HG02852 (cell line): Measurements from ENCODE around the gene ADAMTS20.
"Not testable (repeated sequence)": the region's sequence is repeated elsewhere in the genome, so short reads cannot be mapped to it uniquely, and the experiment has no call there.

Source experiments
- ATAC-seq: cut with Tn5 transposase; IDR thresholded peaks from one replicate; pipeline ENCODE4 v1.9.1; 2021; ENCODE audit warnings: mild to moderate bottlenecking, moderate library complexity; ENCODE audit not compliant: unreplicated experiment

ADAMTS20 gene

GRCh38 chr12:43551971-43552559, at the start of gene ADAMTS20:
Gene ADAMTS20 (minus strand): TSS chr12:43552203. CDS start chr12:43551921, 282 bp downstream.
- ATAC-seq, result no peak

- no peak for ATAC-seq
These were observed 47.7 kb upstream of the ADAMTS20 start for GRCh38 chr12:43599708-43600107.

GRCh38 chr12:43599066-43599465, 47.1 kb upstream of the ADAMTS20 start:
- no peak for ATAC-seq

DNA sequence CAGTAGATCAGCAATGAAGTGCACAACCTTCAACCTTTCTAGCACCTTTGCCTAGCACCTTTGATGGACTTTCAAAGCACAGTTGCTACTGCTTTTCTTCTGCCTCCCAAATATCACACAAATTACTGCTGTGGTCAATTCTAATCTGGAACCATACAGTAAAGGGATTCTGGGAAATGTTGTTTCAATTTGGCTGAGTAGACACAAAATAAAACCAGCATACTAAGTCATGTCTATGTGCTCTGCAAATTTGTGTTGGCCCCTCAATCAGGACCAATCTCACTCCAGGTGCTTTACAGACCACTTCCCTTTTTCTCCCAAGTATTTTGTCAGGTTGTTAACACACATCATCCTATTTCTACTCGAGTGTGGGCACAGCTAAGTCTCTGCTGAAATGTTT, 38.3 kb upstream of the ADAMTS20 start:
- ATAC-seq, result no peak

DNA sequence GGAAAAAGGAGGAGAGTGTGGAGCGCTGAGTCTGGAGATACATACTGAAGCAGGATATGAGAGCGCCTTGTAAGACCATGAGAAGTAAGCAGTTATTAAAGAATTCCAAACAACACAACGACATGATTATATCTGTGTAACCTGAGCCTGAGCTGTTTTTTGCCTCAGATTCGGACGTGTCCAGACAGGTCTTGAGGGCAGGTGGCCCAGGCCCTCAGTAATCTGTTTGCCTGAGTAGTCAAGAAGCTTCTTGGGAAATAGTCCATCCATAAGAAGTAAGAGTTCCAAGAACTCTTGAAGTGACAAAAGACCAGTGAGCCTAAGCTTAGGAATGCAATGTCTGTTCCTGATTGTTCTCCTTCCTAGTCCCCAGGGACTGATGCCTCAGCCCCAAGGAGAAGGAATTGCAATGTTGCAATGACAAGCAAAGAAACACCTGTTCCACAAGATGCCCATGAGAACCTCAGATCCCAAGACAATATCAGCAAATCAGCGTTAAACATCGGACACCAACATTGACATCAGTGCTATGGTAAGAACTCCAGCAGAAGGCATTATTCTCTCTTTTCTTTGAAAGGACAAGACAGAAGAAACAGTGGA, 34.7 kb upstream of the ADAMTS20 start:
- ATAC-seq, result no peak

DNA sequence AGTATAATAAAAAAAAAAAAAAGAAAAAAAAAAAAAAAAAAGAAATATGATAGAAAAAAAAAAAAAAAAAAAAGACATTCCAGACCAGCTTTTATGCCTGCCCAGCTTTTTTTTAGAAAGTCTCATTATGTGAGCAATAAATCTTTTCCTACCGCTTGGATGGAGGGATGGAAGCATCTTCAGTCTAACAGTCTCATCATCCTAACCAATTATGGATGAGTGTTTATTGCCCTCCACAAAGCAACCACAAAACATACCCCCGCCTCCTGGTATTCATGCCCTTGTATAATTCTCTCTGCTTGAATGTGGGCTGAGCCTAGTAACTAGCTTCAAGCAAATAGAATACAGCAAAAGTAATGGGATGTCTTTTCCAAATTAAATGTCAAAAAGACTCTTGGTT, 33.7 kb upstream of the ADAMTS20 start:
- ATAC-seq, result no peak

GRCh38 chr12:43580601-43581000, 28.6 kb upstream of the ADAMTS20 start:
- ATAC-seq, result no peak

DNA sequence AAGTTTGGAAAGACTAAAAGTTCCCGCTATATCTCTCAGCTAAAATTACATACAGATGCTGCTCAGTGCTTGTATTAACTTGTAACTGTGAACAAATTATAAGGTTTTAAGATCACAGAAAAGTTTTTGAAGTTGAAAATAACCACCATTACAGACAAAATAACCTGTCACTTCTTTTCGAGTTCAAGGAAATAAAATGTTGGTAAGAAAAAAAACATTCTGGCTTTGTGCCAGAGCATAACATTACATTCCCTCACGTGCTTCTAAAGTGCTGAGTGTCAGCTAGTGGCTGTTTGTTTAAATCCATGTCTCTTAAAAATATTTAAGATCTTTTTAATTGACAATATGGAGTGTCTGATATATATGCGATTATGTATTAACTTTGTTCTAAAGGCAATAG, 27.2 kb upstream of the ADAMTS20 start:
- ATAC-seq, result no peak

DNA sequence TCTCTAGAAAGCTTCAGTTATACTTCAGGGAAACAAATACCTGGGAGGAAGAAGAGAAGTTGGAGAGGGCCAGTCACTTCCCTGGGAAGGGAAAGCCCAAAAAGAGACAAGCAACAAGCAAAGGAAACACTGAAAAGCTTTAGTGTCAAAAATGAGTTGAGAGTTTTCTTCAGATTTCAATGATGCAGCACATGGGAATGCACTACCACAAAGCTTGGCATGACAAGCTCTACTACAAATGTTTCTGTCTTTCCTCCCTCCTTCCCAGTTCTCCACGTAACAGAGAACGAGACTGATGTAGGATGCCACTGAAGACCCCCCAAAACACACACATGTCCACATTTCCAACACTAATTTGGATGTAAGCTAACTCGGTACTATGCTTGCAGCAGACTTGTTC, 26.8 kb upstream of the ADAMTS20 start:
- no peak for ATAC-seq

- ATAC-seq, result no peak
These were observed 25.4 kb upstream of the ADAMTS20 start for GRCh38 chr12:43577381-43577780.

GRCh38 chr12:43576162-43576561, 24.2 kb upstream of the ADAMTS20 start:
- ATAC-seq, result no peak

DNA sequence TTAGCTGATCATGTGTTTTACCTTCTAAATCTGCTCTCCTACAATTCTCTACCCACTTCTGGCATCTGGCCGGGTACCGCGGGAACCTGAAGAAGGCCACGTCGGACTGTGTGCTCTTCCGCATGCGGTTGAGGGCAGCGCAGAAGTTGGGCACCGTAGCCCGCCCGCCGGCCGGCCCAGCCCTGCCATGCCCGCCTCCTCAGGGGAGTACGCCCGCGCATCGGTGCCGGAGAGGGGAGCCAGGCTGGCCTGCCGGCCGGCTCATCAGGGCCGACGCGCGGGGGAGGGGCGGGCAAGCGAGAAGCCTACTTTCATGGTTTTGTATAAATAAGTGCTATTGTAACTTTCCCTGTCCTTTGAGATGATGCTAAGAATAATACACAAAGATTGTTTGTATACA, 19.9 kb upstream of the ADAMTS20 start:
- ATAC-seq, result no peak

GRCh38 chr12:43556057-43556456, 4.1 kb upstream of the ADAMTS20 start:
- no peak for ATAC-seq

GRCh38 chr12:43551279-43551970, 578 bp downstream of the ADAMTS20 start:
- no peak for ATAC-seq

DNA sequence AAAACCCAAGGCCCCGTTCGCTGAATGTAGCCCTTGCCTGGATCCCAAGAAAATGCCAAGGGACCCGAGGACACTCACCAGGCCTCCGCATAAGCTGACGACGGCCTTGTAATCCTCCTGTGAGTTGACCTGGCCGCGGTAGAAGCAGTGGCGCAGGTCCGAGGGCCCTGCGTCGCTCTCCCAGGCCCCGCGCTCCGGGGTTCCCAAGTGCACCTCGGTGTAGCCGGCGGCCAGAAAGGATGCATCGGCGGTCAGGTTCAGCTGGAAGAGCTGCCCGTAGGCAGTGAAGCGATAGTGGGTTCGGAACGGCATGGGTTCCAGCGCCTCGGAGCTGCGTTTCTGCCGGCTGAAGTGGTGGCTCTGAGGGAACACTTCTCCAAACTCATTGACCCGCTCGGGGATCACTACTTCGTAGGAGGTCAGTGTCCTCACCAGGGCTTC, 1.2 kb downstream of the ADAMTS20 start:
- ATAC-seq, result no peak

GRCh38 chr12:43544703-43545102, 7.3 kb downstream of the ADAMTS20 start:
- ATAC-seq, result no peak

DNA sequence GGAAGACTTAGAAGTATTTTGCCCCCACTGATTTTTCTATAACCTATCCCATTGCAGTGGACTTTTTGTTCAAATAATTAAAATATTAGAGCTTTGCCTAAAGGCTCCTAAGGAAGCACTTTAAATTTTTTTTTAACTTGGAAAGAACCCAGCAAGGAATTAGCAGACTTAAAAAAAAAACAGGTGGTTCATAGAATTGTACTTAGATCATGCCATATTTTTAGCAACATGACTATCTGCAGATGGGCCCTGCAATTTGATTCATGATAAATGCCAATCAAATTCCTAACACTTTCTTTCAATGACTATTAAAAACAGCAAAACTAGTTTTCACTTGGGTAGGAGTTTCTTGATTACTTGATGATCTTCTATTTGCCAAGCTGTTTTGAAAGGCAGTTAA, 11.5 kb downstream of the ADAMTS20 start:
- no peak for ATAC-seq

GRCh38 chr12:43537675-43538074, 14.3 kb downstream of the ADAMTS20 start:
- ATAC-seq, result not testable (repeated sequence)

GRCh38 chr12:43516045-43516444, 36.0 kb downstream of the ADAMTS20 start:
- no peak for ATAC-seq

DNA sequence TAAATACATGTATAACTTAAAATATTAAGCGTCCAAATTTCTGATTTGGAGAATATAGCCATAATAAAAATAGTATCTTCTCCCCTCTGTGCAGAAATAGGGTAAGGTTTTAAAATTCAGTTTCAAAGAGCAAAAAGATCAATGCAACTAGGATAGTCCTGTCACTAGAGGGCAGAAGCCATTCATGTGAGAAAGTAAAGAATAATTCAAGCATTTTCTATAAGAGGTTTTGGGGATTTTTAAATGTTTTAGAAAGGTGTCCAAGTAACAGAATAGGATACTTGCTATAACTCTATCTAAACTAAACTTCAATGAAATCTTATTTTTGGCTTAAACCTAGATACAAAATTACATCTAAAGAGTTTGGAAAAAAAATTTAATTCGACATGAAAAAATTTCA, 50.3 kb downstream of the ADAMTS20 start:
- no peak for ATAC-seq

GRCh38 chr12:43493261-43493797, 58.7 kb downstream of the ADAMTS20 start:
- no peak for ATAC-seq
